GM12865 (cell line): ENCODE data around the gene RALGPS1.

Source experiments
- DNase-seq: peaks from one replicate; pipeline ENCODE4 v3.0.0; 2010; ENCODE audit warnings: low read depth
- H3K4me3 ChIP-seq: 2 replicates; pipeline ENCODE4 v1.5.1; 2011; ENCODE audit warnings: mild to moderate bottlenecking, low read depth, low read length, control low read depth
- CTCF ChIP-seq: IDR thresholded peaks from 2 replicates; pipeline ENCODE4 v1.5.1; 2011; ENCODE audit warnings: low read length, control low read depth, low read depth, inconsistent platforms; ENCODE audit not compliant: insufficient read depth; ENCODE audit errors: missing control alignments

Gene RALGPS1

GRCh38 chr9:127132375-127132774, 217.8 kb downstream of the RALGPS1 start:
- no peak for TF ChIP-seq CTCF
- DNase-seq: no peak
- H3K4me3 ChIP-seq: no peak overlapping the region

GRCh38 chr9:127132921-127133647, 218.5 kb downstream of the RALGPS1 start:
- no peak for DNase-seq
- TF ChIP-seq CTCF: no peak
- H3K4me3 ChIP-seq: no peak overlapping the region

GRCh38 chr9:127133739-127134167, 219.2 kb downstream of the RALGPS1 start:
- H3K4me3 ChIP-seq: no peak overlapping the region
- no peak for DNase-seq
- no peak for TF ChIP-seq CTCF

- no peak overlapping the region for H3K4me3 ChIP-seq
- no peak for TF ChIP-seq CTCF
- DNase-seq: no peak
These were observed 220.6 kb downstream of the RALGPS1 start for GRCh38 chr9:127135056-127135745.

- H3K4me3 ChIP-seq: no peak overlapping the region
- TF ChIP-seq CTCF: no peak
- no peak for DNase-seq
These were observed 221.7 kb downstream of the RALGPS1 start for GRCh38 chr9:127136081-127136879.

GRCh38 chr9:127136880-127137639, 222.5 kb downstream of the RALGPS1 start:
- DNase-seq: no peak
- no peak overlapping the region for H3K4me3 ChIP-seq
- TF ChIP-seq CTCF: no peak
